ENCODE measurements around the gene CDC42EP4.

Gene CDC42EP4

GRCh38 chr17:73250851-73251640 is 60.8 kb downstream of the CDC42EP4 start:
- no peak for DNase-seq (ENCODE audit: low read depth)

GRCh38 chr17:73249700-73250099 is 62.1 kb downstream of the CDC42EP4 start:
- no peak for DNase-seq (ENCODE audit: low read depth)

- no peak for DNase-seq (ENCODE audit: low read depth)
Measured at GRCh38 chr17:73248532-73248931, 63.3 kb downstream of the CDC42EP4 start.

DNA sequence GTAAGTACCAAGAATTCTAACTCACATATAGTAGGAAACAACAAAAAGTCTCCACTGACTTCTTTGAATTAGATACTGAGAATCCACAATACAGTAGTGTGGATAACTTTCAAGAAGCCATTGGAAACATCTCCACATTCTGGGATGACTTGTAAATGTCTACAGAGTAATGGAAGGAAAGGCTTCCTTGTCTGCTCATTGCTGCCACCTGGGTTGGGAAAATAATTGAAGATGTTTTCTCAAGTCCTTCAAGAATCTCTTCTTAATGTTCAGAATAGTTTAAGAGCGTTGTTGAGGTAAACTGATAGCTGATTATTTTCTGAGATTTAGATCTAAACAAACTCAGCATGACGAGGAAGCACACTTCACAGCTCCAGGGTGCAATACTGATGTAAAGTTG is 64.1 kb downstream of the CDC42EP4 start:
- no peak for DNase-seq (ENCODE audit: low read depth)

DNA sequence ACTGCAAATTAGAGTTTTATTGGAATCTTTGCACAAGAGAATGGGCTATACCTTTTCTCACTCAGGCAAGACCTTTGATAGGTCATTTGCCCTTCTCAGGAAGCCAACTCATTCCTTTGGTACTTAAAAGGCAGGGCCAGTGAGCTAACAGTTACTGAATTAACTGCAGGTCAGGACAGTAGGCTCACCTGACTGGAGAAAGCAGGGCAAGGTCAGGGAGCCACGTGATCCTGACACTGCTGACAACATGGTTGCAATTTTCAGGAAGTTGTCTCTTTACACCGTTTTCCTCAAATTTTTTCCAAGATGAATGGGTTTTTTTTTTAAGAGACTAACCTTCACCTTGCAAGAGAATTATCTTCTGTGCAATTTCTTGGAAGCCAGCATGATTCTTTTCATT is 71.2 kb downstream of the CDC42EP4 start:
- no peak for DNase-seq (ENCODE audit: low read depth)

- no peak for DNase-seq (ENCODE audit: low read depth)
Measured at GRCh38 chr17:73237714-73238113, 74.1 kb downstream of the CDC42EP4 start.

DNA sequence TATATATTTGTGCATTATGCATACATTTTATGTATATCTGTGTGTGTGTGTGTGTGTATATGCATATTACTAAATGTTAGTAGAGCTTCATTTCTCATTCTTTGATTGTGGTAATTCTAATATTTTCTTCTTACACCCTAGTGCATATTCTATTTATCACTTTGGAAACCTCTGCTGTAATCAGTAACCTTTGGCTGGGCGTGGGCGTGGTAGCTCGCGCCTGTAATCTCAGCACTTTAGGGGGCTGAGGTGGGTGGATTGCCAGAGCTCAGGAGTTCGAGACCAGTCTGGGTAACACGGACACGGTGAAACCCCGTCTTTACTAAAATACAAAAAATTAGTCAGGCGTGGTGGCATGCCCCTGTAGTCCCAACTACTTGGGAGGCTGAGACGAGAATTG is 77.1 kb downstream of the CDC42EP4 start:
- DNase-seq (ENCODE audit: low read depth), result no peak
